GM19193 (cell line): ENCODE data around the gene ZNF385A.
A peak's percentile ranks its signal among the peaks of the same experiment; 100 is the strongest.

ENCODE experiments used
- POLR2A ChIP-seq: IDR thresholded peaks from 4 replicates; pipeline ENCODE4 v1.6.1; 2011; ENCODE audit not compliant: insufficient read depth, insufficient read length; ENCODE audit errors: extremely low read depth

Gene ZNF385A

DNA sequence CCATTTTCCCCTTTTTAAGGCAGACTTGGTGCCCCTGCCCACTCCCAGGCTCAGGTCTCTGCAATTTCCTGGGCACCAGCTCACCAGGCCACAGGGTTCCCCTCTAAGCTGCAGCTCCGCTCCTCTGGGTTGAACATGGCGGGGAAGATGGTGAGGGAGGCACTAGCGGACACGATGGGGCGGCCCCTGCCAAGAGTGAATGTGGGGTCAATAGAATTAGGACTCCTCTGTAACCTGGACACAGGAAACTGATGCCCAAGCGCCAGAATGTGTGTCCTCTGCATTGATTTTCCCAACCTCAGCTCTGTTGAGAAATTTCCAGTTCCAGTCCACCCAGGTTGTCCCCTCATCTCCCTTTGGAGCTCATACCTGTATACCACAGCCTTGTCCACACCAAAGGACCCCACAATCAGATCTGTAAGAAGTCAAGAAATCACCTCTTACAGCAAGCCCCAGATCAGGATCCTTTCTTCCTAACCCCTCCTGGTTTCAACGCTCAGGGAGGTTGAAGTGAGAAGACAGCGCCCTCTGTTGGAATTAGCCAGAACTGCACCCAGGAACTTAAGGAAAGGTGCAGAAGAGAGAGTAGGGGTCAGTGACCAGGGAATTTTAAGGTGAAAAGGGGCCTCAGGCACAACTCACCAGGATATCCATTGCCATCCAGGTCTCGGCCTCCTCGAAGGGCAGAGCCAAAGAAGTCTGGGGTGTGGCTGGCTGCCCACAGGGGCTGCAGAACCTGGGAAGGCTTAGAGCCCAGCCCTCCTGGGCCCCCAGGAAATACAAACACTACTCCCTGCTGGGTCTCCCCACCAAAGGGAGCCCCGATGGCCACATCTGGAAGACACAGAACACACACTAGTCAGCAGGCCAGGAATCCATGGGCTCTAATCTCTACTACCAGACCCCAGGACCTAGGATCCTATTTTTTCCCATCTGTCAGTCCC is 19.8 kb upstream of the ZNF385A start:
- no peak for TF ChIP-seq POLR2A

DNA sequence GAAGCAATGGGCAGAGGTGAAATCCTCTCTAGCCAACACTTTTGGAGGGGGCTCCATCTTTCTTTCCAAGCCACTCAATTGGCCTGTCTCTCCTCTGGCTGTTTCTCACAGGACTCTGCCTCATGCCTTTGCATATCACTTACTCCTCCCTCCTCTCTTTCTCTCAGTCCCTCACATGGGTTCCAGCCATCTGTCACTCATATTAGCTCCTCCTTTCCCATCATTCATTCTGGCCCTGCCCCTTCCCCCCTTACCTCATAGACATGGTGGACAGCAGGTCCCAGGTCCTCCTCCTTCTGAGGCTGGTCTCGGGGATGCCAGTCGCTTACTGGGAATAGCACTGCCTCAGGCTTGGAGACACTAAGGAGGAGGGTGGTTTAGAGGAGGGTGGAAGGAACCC is 16.6 kb upstream of the ZNF385A start:
- no peak for TF ChIP-seq POLR2A

DNA sequence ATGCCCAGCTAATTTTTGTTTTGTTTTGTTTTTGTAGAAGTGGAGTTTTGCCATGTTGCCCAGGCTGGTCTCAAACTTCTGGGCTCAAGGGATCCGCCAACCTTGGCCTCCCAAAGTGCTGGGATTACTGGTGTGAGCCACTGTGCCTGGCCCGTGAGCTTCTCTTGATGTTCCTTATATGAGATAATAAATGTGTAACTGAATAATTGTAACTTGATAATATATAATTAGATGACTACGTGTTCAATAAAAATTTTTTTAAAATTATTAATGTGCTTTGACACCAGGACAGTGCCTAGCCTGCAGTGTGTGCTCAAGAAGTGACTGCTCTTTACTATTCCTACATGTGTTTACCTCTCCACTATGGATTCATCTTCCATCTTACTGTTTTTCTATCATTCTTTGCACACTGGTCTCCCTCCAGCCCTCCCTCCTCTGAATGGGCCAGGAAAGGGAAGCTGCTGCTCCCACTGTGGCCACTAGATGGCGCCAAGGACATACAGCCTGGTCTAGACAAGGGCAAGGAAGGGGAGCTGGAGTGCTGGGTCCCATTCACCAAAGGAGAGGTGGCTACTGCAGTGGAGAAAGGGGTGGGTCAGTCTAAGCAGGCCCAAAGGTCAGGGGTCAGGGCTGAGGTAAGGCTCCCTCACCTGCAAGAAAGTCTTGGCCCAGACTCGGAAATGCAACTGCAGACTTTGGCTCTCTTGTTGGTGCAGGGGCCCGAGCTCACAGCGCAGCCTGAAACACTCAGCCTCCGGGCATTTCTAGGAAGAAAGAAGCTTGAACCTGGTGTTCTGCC is 14.7 kb upstream of the ZNF385A start:
- no peak for TF ChIP-seq POLR2A

DNA sequence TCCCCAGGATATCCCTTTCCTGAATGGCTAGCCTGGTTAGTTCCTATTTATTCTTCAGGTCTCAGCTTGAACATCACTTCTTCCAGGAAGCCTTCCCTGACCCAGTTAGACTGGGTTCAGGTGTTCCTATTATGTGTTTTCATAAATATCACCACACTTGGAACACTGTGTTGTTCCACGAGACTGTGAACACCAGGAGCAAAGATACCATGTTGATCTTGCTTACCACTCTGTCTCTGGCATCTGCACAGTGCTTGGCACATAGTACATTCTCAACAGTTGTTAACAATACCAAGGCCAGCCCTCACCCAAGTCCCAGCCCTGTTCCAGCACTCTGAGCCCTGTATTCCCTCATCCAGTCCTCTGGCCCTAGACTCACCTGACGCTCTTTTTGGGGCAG is 13.7 kb upstream of the ZNF385A start:
- no peak for TF ChIP-seq POLR2A

DNA sequence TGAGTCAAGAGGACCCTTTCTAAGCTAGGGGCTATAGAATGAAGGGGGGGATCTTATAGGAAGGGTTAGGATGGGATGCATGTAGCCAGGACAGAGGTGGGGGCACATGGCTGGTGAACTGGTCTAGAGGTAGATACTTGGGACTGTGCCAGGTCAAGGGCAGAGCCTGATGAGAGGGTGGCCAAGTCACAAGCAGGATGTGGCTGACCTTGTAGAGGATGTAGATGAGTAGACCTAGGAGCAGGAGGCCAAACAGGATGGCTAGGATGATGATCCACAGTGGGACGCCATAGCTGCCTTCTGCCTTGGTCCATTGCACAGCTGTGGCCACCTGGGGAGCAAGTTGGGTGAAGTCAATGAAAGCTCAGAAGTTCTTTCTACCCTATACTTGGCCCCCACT is 12.6 kb upstream of the ZNF385A start:
- no peak for TF ChIP-seq POLR2A

DNA sequence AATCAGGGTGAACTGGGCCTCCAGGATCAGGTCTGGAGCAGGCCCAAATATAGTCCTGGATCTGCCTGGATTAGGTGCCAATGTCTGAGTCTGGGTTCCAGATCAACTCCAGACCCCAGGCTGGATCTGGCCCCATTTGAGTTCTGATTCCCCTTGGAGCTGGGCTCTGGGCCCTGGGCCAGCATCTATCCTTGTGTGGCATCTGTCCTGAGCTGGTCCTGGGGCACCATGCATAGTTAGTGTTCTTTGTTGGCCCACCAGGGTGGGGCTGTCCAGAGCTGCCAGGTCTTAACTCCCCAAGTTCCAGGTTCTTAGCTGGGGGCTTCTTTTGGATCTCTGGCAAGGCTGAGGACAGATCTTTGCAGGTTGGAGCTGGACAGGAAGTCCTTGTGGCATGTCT is 11.0 kb upstream of the ZNF385A start:
- TF ChIP-seq POLR2A: no peak

DNA sequence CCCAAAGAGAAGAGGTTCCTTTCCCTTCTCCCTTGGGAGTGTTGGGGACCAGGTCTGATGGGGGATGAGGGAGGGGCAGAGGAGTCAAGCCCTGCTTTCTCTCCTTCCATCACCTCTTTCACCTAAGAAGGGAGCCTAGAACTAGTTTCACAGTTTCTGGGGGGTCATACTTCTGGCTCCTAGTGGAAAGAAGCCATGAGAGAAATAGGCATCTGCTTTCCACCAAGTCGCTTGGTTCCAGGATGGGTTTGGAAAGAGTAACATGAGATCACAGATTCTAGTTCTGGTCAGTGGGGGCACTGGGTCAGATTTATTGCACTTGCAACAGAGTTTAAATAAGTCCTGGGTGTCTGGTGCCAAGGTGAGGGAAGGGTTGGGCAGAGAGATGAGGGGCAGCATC is 10.5 kb upstream of the ZNF385A start:
- no peak for TF ChIP-seq POLR2A

DNA sequence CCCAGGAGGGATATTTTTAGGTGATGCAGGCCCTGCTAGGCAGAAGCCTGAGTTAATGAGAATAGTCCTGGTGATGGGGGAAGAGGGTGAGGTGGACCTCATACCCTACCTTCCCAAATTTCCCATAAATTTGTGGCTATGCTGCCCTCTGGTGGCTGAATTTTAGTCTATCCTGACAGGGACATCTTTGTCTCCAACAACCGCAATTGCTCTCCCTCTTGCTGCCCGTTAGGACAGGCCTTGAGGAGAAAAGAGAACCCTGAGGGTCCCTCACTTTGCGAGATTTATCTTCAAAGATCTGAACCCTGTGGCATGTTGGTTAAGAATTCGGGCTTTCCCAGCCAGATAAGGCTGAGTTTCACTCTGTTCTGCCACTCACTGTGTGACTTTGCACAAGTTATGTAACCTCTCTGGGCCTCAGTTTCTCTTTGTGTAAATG is 9.8 kb upstream of the ZNF385A start:
- no peak for TF ChIP-seq POLR2A

DNA sequence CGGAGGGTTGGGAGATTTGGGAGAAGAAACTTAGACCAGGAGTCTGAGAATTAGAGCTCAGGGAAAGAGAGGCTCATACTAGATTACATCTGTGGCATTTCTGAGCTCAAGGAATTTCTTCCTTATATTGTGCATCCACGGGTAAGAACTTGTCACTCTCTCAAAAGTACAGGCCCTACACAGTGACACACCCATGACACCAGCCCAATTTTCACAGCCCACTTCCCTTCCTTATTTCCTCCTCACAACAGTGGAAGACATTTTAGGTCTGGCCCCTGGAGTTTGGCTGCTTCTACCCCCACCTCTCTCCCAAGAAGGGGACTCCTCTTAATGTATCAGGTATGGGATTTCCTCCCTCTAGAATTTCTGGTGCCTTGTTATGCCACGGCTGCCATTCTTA is 9.2 kb upstream of the ZNF385A start:
- no peak for TF ChIP-seq POLR2A

DNA sequence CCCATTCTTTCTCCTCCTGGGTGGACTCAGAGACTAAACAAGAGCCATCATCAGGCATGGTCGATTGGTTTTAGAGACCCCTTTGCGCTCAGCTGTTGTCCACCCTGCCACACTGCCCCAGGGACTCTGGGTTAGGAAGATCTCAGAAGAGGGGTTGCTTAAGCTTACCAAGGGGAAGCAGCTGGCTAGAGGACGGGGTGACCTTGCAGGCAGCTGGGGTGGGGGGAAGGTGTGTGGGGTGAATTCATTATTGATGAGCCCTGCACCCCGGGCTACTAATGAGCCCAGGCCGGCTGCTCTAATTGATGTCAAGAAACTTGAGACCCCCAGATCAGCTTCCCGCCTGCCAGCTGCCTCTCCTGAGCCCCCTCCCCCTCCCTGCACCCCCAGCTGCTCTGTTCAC is 8.7 kb upstream of the ZNF385A start:
- TF ChIP-seq POLR2A: no peak

DNA sequence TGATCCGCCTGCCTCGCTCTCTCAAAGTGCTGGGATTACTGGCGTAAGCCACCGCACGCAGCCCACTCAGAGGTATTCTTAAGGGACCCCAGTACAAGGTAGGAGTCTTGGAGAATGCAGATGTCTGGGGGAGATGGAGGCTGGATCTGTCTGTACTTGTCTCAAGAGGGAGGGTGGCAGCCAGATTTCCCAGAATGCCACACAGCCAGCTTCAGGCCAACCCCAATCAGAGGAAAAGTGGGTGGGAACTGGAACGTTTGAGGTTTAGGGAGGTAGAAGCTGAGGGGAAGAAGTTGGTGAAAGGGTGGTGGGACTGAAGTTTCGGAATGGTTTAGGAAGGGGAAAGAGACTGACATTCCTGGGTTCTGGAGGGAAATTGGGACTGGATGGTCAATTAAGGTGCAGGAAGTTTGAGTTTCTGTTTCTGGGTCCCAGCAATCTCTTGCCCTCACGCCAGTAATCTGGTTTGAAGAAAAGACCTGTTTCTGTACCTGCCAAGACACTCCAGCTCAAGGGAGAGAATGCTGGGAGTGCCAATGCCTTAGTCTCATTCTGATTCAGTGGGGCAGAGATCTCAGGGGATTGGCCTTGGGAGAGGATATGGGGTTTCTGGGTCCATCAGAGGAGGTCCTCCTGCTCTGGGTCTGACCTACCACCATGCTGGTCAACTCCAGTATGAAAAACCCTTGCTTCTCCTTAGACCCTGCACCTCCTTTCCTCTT is 8.1 kb upstream of the ZNF385A start:
- TF ChIP-seq POLR2A: no peak

DNA sequence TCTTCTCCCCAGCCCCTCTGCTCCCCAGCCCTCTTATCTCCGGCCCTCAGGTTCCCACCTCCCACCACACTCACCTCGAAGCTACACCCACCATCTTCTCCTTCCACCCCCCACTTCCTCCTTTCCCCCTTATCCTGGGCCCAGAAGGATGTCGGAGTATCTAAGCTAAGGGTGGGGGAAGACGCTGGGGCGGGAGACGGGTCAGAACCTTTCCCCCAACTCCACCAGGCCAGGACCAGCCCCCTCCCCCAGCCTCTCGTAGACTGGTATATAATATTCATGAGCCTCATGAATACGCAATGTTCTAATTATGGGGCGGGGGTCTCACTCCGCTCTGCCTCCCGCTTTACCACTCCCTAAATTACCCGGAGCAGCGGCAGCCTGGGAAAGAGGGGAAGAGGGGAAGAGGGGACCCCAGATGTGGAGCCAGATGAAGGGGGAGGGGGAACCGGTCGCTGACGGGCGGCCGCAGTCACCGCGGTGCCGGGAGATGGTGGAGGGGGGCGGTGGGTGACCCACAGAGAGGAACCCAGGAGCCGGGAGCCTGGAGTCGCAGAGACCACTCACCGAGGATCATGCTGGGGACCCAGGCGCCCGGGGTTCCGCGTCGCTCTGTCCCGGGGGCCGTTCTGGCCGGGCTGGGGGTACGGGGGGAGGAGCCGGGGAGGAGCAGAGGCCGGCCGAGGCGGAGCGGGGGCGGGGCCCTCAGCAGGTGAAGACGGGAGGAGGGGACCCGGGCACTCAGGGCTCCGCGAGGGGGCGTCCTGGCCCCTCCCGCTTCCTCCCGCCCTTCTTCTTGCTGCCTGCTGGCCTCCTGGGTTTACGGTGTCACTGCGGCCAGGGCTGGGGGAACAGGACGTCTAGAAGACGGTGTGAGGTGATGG is 6.4 kb upstream of the ZNF385A start:
- peak; percentile 30 for TF ChIP-seq POLR2A

DNA sequence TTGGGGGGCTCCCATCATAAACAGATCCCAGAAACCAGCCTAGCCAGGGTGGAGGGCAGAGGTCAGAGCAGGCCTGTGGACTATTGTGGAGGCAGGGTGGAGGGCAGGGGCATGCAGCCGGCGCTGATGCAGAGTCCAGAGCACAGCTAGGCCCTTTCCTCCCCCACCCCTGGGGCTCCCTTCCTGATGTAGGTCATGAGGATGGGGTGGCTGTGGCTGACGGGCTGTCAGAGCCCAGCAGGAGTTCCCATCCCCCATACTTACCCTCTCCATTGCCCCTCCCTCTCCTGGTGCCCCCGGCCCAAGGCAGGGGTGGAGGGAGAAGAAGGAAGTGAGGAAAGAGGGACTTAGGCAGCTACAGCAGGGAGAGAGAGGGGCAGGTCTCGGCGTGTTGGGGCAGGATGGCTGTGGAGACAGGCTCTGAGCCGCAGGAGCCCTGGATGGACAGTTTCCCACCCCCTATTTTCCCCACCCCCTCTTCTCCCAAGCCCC is 5.7 kb upstream of the ZNF385A start:
- no peak for TF ChIP-seq POLR2A

DNA sequence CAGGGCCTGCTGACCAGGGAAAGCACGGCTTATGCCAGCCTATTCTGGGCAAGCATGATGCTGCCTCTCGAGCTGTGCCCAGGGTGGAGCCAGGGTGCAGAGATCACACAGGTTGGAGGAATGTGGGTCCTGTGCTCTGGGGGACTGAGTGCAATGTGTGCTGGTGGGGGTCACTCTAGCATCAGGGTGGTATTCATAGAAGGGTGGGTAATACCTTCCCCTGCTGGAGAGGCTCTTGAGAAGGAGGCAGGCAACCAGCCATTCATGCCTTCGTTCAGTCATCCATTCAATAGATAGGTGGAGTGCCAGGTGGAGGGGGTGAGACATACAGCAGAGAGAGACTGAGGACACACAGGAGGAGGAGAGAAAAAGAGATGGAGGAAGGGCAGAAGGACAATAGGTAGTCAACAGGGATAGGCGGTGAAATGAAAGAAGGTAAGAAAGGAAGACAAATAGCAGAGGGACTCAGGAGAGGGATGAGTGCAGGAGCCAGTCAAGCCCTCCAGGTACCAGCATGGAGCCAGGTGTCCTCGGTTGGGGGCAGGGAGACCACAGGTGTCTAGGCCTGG is 5.2 kb upstream of the ZNF385A start:
- no peak for TF ChIP-seq POLR2A
